IMR-90 (cell line): ENCODE measurements around the gene COL18A1.

Experiments used
- CEBPB ChIP-seq: IDR thresholded peaks from 2 replicates; pipeline ENCODE4 v1.6.1; 2012; ENCODE audit warnings: low read depth, low read length, improper control_type of control experiment
- CHD1 ChIP-seq: IDR thresholded peaks from 2 replicates; pipeline ENCODE4 v1.6.1; 2012; ENCODE audit warnings: low read depth, low read length, improper control_type of control experiment
- CTCF ChIP-seq: conservative IDR thresholded peaks from 2 replicates; pipeline ENCODE4 v1.5.1; 2012; ENCODE audit warnings: mild to moderate bottlenecking, low read depth, low read length, improper control_type of control experiment
- FOS ChIP-seq: fragments of 150-350 bp; IDR thresholded peaks from 2 replicates; pipeline ENCODE4 v1.6.1; 2016; ENCODE audit warnings: low read depth, low read length
- POLR2A ChIP-seq: IDR thresholded peaks from 2 replicates; pipeline ENCODE4 v1.6.1; 2012; ENCODE audit warnings: mild to moderate bottlenecking, low read depth, low read length
- RAD21 ChIP-seq: IDR thresholded peaks from 2 replicates; pipeline ENCODE4 v1.6.1; 2012; ENCODE audit warnings: low read length, improper control_type of control experiment
- SMC3 ChIP-seq: fragments of 150-350 bp; IDR thresholded peaks from 2 replicates; pipeline ENCODE4 v1.6.1; 2016; ENCODE audit warnings: low read depth, mild to moderate bottlenecking, antibody characterized with exemption, low read length, moderate library complexity

- TF ChIP-seq CTCF (no peak), FOS (no peak), RAD21 (no peak), POLR2A (no peak), CEBPB (no peak), SMC3 (no peak), CHD1 (no peak)
These were observed 145.7 kb downstream of the COL18A1 start for GRCh38 chr21:45550522-45551210.
